Measurements from ENCODE around the gene ITGA5. TPM values are rescaled to one million over a fixed set of nuclear protein-coding genes. Genes with fewer than 3 reads are reported as not detected.

Gene ITGA5
- total and polyA plus RNA-seq, 2 experiments from 2014 or later, result 7.3 to 23.7 TPM

GRCh38 chr12:54386403-54387113 lies 32.5 kb downstream of the ITGA5 start:
- Histone ChIP-seq H3K4me3 (0 out of 2 replicates have a peak overlapping the region, but pooled peaks have one; percentile 47), H3K79me2 (replicated peaks; ENCODE audit: insufficient read depth) (no peaks in the 10 kb centered on the region), H3K27ac (ENCODE audit: low read depth) (no peak overlapping the region), H3K4me2 (peak overlapping the region; percentile 97), H4K20me1 (replicated peaks; ENCODE audit: insufficient read depth) (no peaks in the 10 kb centered on the region), H3K36me3 (ENCODE audit: insufficient read depth) (peaks cover 5% of the 10 kb centered on the region; the same call in 1 of the 2 replicates), H3K4me1 (ENCODE audit: insufficient read depth) (peaks cover 66% of the 10 kb centered on the region), H3K27me3 (ENCODE audit: insufficient read depth) (0 out of 2 replicates have a peak, but pooled peaks cover 2% of the 10 kb centered on the region), H2AFZ (no peak overlapping the region), H3K9me2 (ENCODE audit: insufficient read depth) (no peaks in the 10 kb centered on the region), H3F3A (replicated peaks; ENCODE audit: low read depth) (peaks cover 15% of the 10 kb centered on the region; the same call in 1 of the 2 replicates)
- H3K9me3 Mint-ChIP-seq, result no peaks in the 10 kb centered on the region
- peaks cover 14% of the 10 kb centered on the region for H3K27me3 Mint-ChIP-seq (ENCODE audit: insufficient read depth, low read depth, poor library complexity)
- ATAC-seq, result no peak
- peaks cover 65% of the 10 kb centered on the region for H3K4me1 Mint-ChIP-seq
- no peak for DNase-seq (ENCODE audit: low spot score)
- 0 out of 2 replicates have a peak overlapping the region, but pooled peaks have one; percentile 14 for H3K27ac Mint-ChIP-seq
- TF ChIP-seq POLR2AphosphoS5 (IDR thresholded peaks at IDR 0.05; ENCODE audit: low read depth) (no peak), NANOG (IDR thresholded peaks at IDR 0.05; ENCODE audit: borderline replicate concordance) (no peak), ZNF331 (CRISPR knock-in tag; IDR thresholded peaks at IDR 0.05; ENCODE audit: low read depth) (no peak), REST (IDR thresholded peaks at IDR 0.05; ENCODE audit: unreplicated experiment) (no peak), EZH2phosphoT487 (IDR thresholded peaks at IDR 0.05; ENCODE audit: unreplicated experiment) (no peak), ZNF114 (CRISPR knock-in tag; IDR thresholded peaks at IDR 0.05) (no peak)
- peaks cover 7% of the 10 kb centered on the region; the same call in 2 of the 3 replicates for H3K36me3 Mint-ChIP-seq (ENCODE audit: low read depth)
- H3K4me3 Mint-ChIP-seq, result peak overlapping the region; percentile 8; the same call in 2 of the 3 replicates

GRCh38 chr12:54385251-54385914 lies 33.7 kb downstream of the ITGA5 start:
- DNase-seq (ENCODE audit: low spot score) (peak; percentile 69), ATAC-seq (peak; percentile 36)
- Histone ChIP-seq H4K20me1 (replicated peaks; ENCODE audit: insufficient read depth) (no peaks in the 10 kb centered on the region), H3K36me3 (ENCODE audit: insufficient read depth) (peaks cover 5% of the 10 kb centered on the region; the same call in 1 of the 2 replicates), H3K79me2 (replicated peaks; ENCODE audit: insufficient read depth) (no peaks in the 10 kb centered on the region), H3K4me3 (peak overlapping the region; percentile 47; the same call in 1 of the 2 replicates), H3K9me2 (ENCODE audit: insufficient read depth) (no peaks in the 10 kb centered on the region), H3K4me1 (ENCODE audit: insufficient read depth) (peaks cover 66% of the 10 kb centered on the region), H3K4me2 (peak overlapping the region; percentile 97), H3F3A (replicated peaks; ENCODE audit: low read depth) (peaks cover 15% of the 10 kb centered on the region; the same call in 1 of the 2 replicates), H3K27me3 (ENCODE audit: insufficient read depth) (0 out of 2 replicates have a peak, but pooled peaks cover 2% of the 10 kb centered on the region), H2AFZ (no peak overlapping the region), H3K27ac (ENCODE audit: low read depth) (no peak overlapping the region)
- Mint-ChIP-seq H3K27me3 (ENCODE audit: insufficient read depth, low read depth, poor library complexity) (peaks cover 15% of the 10 kb centered on the region), H3K27ac (no peak overlapping the region; the same call in 1 of the 2 replicates), H3K4me1 (peaks cover 64% of the 10 kb centered on the region), H3K36me3 (ENCODE audit: low read depth) (peaks cover 9% of the 10 kb centered on the region; the same call in 2 of the 3 replicates), H3K4me3 (peak overlapping the region; percentile 41), H3K9me3 (no peaks in the 10 kb centered on the region)
- TF ChIP-seq NANOG (IDR thresholded peaks at IDR 0.05; ENCODE audit: borderline replicate concordance), result no peak
- no peak for TF ChIP-seq ZNF462 (CRISPR knock-in tag; IDR thresholded peaks at IDR 0.05)
- no peak for TF ChIP-seq ZNF331 (CRISPR knock-in tag; IDR thresholded peaks at IDR 0.05; ENCODE audit: low read depth)
- no peak for TF ChIP-seq ZNF114 (CRISPR knock-in tag; IDR thresholded peaks at IDR 0.05)
- TF ChIP-seq EZH2phosphoT487 (IDR thresholded peaks at IDR 0.05; ENCODE audit: unreplicated experiment), result no peak
- TF ChIP-seq STAT1 (IDR thresholded peaks at IDR 0.05; ENCODE audit: unreplicated experiment), result no peak
- TF ChIP-seq CREB1 (CRISPR knock-in tag; IDR thresholded peaks at IDR 0.05; ENCODE audit: low read depth), result no peak
